GM12891 (cell line): Measurements from ENCODE around the gene ZBTB38.

Experiments
- POLR2A ChIP-seq: IDR thresholded peaks from 2 replicates; pipeline ENCODE4 v1.6.1; 2011; ENCODE audit warnings: low read depth, low read length, control low read depth
- TAF1 ChIP-seq: IDR thresholded peaks from 2 replicates; pipeline ENCODE4 v1.6.1; 2011; ENCODE audit warnings: low read depth, low read length, control low read depth

DNA sequence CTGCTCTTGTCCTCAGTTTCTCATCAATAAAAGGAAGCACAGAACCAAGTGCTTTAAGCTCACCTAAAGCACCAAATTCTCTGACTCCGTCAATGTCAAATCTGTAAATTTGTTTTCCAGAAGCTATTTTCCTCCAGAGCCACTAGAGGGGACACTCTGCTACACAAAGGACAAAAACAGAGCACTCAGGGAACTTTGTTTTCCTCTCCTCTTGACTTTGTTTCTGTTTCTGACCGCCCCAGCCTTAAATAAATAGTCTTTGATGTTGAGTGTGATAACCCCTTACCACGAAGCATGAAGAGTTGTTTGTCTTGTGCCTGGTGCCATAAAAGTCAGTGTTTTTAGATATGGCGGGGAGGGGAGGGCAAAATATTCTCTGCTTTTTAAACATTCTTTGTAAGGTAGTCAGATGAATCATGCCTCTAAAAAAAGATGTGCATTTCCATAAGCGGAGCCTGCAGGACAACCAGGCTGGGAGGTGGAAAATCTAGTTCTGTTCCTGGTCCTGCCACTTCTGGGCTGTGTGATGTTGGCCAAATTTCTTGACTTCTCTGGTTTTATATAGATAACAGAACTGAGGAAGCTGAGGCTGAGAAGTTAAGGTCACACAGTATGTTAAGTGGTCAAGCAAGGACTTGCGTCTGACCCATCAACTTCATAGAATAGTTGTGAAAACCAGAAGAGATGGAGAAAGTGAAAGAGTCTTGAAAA, 7.3 kb upstream of the ZBTB38 start:
- TF ChIP-seq TAF1 (no peak), POLR2A (no peak)
